Mesendoderm (in vitro differentiated cells): ENCODE results near the gene CLIC3.
A peak's percentile ranks its signal among the peaks of the same experiment; 100 is the strongest.

Source experiments
- DNase-seq: peaks from one replicate; pipeline ENCODE4 v3.0.0; 2013
- H2AK5ac ChIP-seq: 2 replicates; pipeline ENCODE4 v1.6.1; 2013; ENCODE audit warnings: low read length, inconsistent platforms
- H2BK120ac ChIP-seq: 2 replicates; pipeline ENCODE4 v1.6.1; 2013; ENCODE audit warnings: low read depth, mild to moderate bottlenecking, low read length, moderate library complexity, mixed read lengths
- H2BK15ac ChIP-seq: replicated peaks from 2 replicates; pipeline ENCODE4 v1.6.1; 2013; ENCODE audit warnings: low read depth, mild to moderate bottlenecking, moderate library complexity
- H2BK5ac ChIP-seq: 2 replicates; pipeline ENCODE4 v1.6.1; 2013; ENCODE audit warnings: low read length, inconsistent platforms
- H3K18ac ChIP-seq: 2 replicates; pipeline ENCODE4 v1.6.1; 2013; ENCODE audit warnings: mild to moderate bottlenecking, low read length, mixed read lengths
- H3K23ac ChIP-seq: one replicate; pipeline ENCODE4 v1.6.1; 2013; ENCODE audit warnings: low read length
- H3K27ac ChIP-seq: 2 replicates; pipeline ENCODE4 v1.5.1; 2013; ENCODE audit warnings: low read depth, mild to moderate bottlenecking, inconsistent platforms, low read length, moderate library complexity
- H3K27me3 ChIP-seq: 2 replicates; pipeline ENCODE4 v1.6.1; 2013; ENCODE audit warnings: low read length, control low read depth, mild to moderate bottlenecking, inconsistent platforms; ENCODE audit not compliant: insufficient read depth, poor library complexity
- H3K36me3 ChIP-seq: 2 replicates; pipeline ENCODE4 v1.6.1; 2013; ENCODE audit warnings: low read length, inconsistent platforms; ENCODE audit not compliant: control insufficient read depth, insufficient read depth
- H3K4ac ChIP-seq: one replicate; pipeline ENCODE4 v1.6.1; 2013; ENCODE audit warnings: low read depth, mild to moderate bottlenecking, low read length, moderate library complexity
- H3K4me1 ChIP-seq: 2 replicates; pipeline ENCODE4 v1.6.1; 2013; ENCODE audit warnings: low read depth, low read length, inconsistent platforms; ENCODE audit not compliant: control insufficient read depth
- H3K4me2 ChIP-seq: 2 replicates; pipeline ENCODE4 v1.6.1; 2013; ENCODE audit warnings: low read length
- H3K4me3 ChIP-seq: 2 replicates; pipeline ENCODE4 v1.5.1; 2013; ENCODE audit warnings: mild to moderate bottlenecking, low read length
- H3K56ac ChIP-seq: one replicate; pipeline ENCODE4 v1.6.1; 2013; ENCODE audit warnings: low read length
- H3K79me1 ChIP-seq: 2 replicates; pipeline ENCODE4 v1.6.1; 2013; ENCODE audit warnings: low read length, inconsistent platforms
- H3K79me2 ChIP-seq: 2 replicates; pipeline ENCODE4 v1.6.1; 2013; ENCODE audit warnings: mild to moderate bottlenecking, low read length; ENCODE audit not compliant: control insufficient read depth, insufficient read depth
- H3K9ac ChIP-seq: 2 replicates; pipeline ENCODE4 v1.6.1; 2013; ENCODE audit warnings: low read length, inconsistent platforms
- H4K5ac ChIP-seq: one replicate; pipeline ENCODE4 v1.6.1; 2013; ENCODE audit warnings: low read length
- H4K8ac ChIP-seq: one replicate; pipeline ENCODE4 v1.6.1; 2013; ENCODE audit warnings: low read depth, mild to moderate bottlenecking, control low read depth, low read length, moderate library complexity
- WGBS: extraction: QIAGEN DNeasy Blood & Tissue Kit; methylation state at CpG from one replicate; pipeline ENCODE4 v1.1.7; 2013; ENCODE audit warnings: low lambda C conversion rate, missing lambda C conversion rate; ENCODE audit not compliant: insufficient coverage; ENCODE audit errors: extremely low coverage; 5-methylcytosine and 5-hydroxymethylcytosine counted together

The CLIC3 gene

GRCh38 chr9:136965771-136966484 is 30.4 kb downstream of the CLIC3 start:
- Histone ChIP-seq H3K18ac (no peak overlapping the region), H2BK15ac (no peak overlapping the region), H4K5ac (no peak overlapping the region), H3K36me3 (no peaks in the 10 kb centered on the region), H3K4me3 (no peak overlapping the region), H3K79me2 (no peaks in the 10 kb centered on the region), H3K79me1 (no peaks in the 10 kb centered on the region), H3K27ac (no peak overlapping the region), H3K56ac (peak overlapping the region; percentile 30), H3K4ac (no peak overlapping the region), H2AK5ac (no peak overlapping the region), H4K8ac (no peak overlapping the region), H2BK120ac (no peak overlapping the region), H3K27me3 (no peaks in the 10 kb centered on the region), H3K4me2 (no peak overlapping the region), H2BK5ac (no peak overlapping the region), H3K9ac (no peak overlapping the region), H3K4me1 (peaks cover 2% of the 10 kb centered on the region), H3K23ac (no peak overlapping the region)
- DNase-seq: peak; percentile 34
- no CpG with 5 or more reads among the region's 23 CpGs for WGBS

- no peak overlapping the region for H3K18ac ChIP-seq
Observed at GRCh38 chr9:136964833-136965422, 31.4 kb downstream of the CLIC3 start.

GRCh38 chr9:136964171-136964689 is 32.1 kb downstream of the CLIC3 start:
- H3K4me2 ChIP-seq: no peak overlapping the region
- H3K27me3 ChIP-seq: no peaks in the 10 kb centered on the region
- H3K4me3 ChIP-seq: no peak overlapping the region
- no peak overlapping the region for H3K18ac ChIP-seq
- H3K56ac ChIP-seq: no peak overlapping the region
- H3K27ac ChIP-seq: no peak overlapping the region
- H3K4me1 ChIP-seq: peaks cover 2% of the 10 kb centered on the region
- H3K9ac ChIP-seq: no peak overlapping the region
- H3K4ac ChIP-seq: no peak overlapping the region
- no peak overlapping the region for H4K8ac ChIP-seq
- no peak for DNase-seq
- H2BK15ac ChIP-seq: no peak overlapping the region
- no peak overlapping the region for H3K23ac ChIP-seq
- no peaks in the 10 kb centered on the region for H3K36me3 ChIP-seq
- H2BK5ac ChIP-seq: no peak overlapping the region
- no peak overlapping the region for H2AK5ac ChIP-seq
- no CpG with 5 or more reads among the region's 22 CpGs for WGBS
- no peaks in the 10 kb centered on the region for H3K79me1 ChIP-seq
- no peak overlapping the region for H4K5ac ChIP-seq
- H3K79me2 ChIP-seq: no peaks in the 10 kb centered on the region
- H2BK120ac ChIP-seq: no peak overlapping the region

More at GRCh38 chr9:136964833-136965422, 31.4 kb downstream of the CLIC3 start:
- no CpG with 5 or more reads among the region's 26 CpGs for WGBS
- Histone ChIP-seq H3K4me3 (no peak overlapping the region), H2BK120ac (no peak overlapping the region), H3K27me3 (no peaks in the 10 kb centered on the region), H3K4ac (no peak overlapping the region), H3K4me2 (no peak overlapping the region), H3K36me3 (no peaks in the 10 kb centered on the region), H4K5ac (no peak overlapping the region), H2BK15ac (no peak overlapping the region), H3K79me1 (no peaks in the 10 kb centered on the region), H3K23ac (no peak overlapping the region), H4K8ac (no peak overlapping the region), H3K9ac (no peak overlapping the region), H2AK5ac (no peak overlapping the region), H3K56ac (no peak overlapping the region), H3K4me1 (peaks cover 2% of the 10 kb centered on the region), H3K27ac (no peak overlapping the region), H2BK5ac (no peak overlapping the region), H3K79me2 (no peaks in the 10 kb centered on the region)
- DNase-seq: no peak

GRCh38 chr9:136963751-136964150 is 32.6 kb downstream of the CLIC3 start:
- H3K9ac ChIP-seq: no peak overlapping the region
- H2AK5ac ChIP-seq: no peak overlapping the region
- H3K36me3 ChIP-seq: no peaks in the 10 kb centered on the region
- no peak overlapping the region for H3K27ac ChIP-seq
- no CpG with 5 or more reads among the region's 12 CpGs for WGBS
- no peak overlapping the region for H3K4me3 ChIP-seq
- H4K5ac ChIP-seq: no peak overlapping the region
- H3K18ac ChIP-seq: no peak overlapping the region
- no peak overlapping the region for H4K8ac ChIP-seq
- no peak overlapping the region for H2BK5ac ChIP-seq
- H3K4me1 ChIP-seq: peaks cover 2% of the 10 kb centered on the region
- no peak overlapping the region for H3K4me2 ChIP-seq
- no peak overlapping the region for H3K23ac ChIP-seq
- no peak for DNase-seq
- H3K79me1 ChIP-seq: no peaks in the 10 kb centered on the region
- H3K4ac ChIP-seq: no peak overlapping the region
- no peak overlapping the region for H2BK120ac ChIP-seq
- H2BK15ac ChIP-seq: no peak overlapping the region
- H3K27me3 ChIP-seq: no peaks in the 10 kb centered on the region
- H3K79me2 ChIP-seq: no peaks in the 10 kb centered on the region
- H3K56ac ChIP-seq: no peak overlapping the region

- Histone ChIP-seq H3K79me2 (no peaks in the 10 kb centered on the region), H3K4me3 (no peak overlapping the region), H3K27me3 (no peaks in the 10 kb centered on the region), H3K4me1 (peaks cover 2% of the 10 kb centered on the region), H3K4ac (no peak overlapping the region), H3K23ac (no peak overlapping the region), H2AK5ac (no peak overlapping the region), H3K9ac (no peak overlapping the region), H3K27ac (no peak overlapping the region), H3K18ac (no peak overlapping the region), H2BK15ac (no peak overlapping the region), H3K36me3 (no peaks in the 10 kb centered on the region), H4K8ac (no peak overlapping the region), H2BK5ac (no peak overlapping the region), H2BK120ac (no peak overlapping the region), H3K56ac (no peak overlapping the region), H3K4me2 (no peak overlapping the region), H4K5ac (no peak overlapping the region), H3K79me1 (no peaks in the 10 kb centered on the region)
- WGBS: no CpG with 5 or more reads among the region's 15 CpGs
- no peak for DNase-seq
Observed at GRCh38 chr9:136963341-136963740, 33.0 kb downstream of the CLIC3 start.
